ENCODE results near the gene TMEM174. TPM values are rescaled to one million over a fixed set of nuclear protein-coding genes. Genes with fewer than 3 reads are reported as not detected.

TMEM174 gene
- total and polyA plus RNA-seq, 2 donors from 2014 or later: 1.1 to 59.0 TPM

DNA sequence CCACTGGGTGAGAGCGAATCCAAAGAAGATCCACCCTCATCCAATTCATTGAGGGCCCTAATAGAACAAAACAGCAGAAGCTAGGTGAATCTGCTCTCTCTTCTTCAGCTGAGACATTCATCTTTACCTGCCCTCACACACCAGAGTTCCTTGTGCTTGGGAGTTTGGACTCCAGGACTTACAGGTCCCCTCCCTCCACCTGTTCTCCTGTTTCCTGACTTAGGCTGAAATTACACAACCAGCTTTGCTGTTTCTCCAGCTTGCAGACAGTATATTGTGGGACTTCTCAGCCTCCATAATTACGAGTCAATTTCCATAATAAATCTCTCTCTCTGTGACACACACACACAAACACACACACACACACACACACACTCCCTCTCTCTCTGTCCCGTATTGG is 33.5 kb upstream of the TMEM174 start:
- Histone ChIP-seq H3K4me3 (ENCODE audit: low read length in 3 of 3) (no peak overlapping the region), H3K9ac (ENCODE audit: low read length in 3 of 3) (peak overlapping the region in 1 of 3 donors; percentile 46), H3K9me3 (ENCODE audit: control insufficient read depth in 2 of 3, insufficient read depth in 1 of 3, low read length in 3 of 3) (no peaks in the 10 kb centered on the region), H3K27ac (ENCODE audit: low read depth in 2 of 2, low read length in 2 of 2) (no peak overlapping the region), H3K36me3 (ENCODE audit: control insufficient read depth in 2 of 3, insufficient read depth in 3 of 3, low read length in 3 of 3) (no peaks in the 10 kb centered on the region), H3K4me1 (ENCODE audit: control insufficient read depth in 2 of 3, insufficient read depth in 2 of 3, low read depth in 1 of 3, low read length in 3 of 3) (peaks cover 2 to 28% (median 19%) of the 10 kb centered on the region in 3 donors), H3K27me3 (ENCODE audit: control insufficient read depth, insufficient read depth, low read length) (no peaks in the 10 kb centered on the region)
- intact Hi-C loops (cut with DNase I): no loop called here
- TF ChIP-seq, protein P1, sequence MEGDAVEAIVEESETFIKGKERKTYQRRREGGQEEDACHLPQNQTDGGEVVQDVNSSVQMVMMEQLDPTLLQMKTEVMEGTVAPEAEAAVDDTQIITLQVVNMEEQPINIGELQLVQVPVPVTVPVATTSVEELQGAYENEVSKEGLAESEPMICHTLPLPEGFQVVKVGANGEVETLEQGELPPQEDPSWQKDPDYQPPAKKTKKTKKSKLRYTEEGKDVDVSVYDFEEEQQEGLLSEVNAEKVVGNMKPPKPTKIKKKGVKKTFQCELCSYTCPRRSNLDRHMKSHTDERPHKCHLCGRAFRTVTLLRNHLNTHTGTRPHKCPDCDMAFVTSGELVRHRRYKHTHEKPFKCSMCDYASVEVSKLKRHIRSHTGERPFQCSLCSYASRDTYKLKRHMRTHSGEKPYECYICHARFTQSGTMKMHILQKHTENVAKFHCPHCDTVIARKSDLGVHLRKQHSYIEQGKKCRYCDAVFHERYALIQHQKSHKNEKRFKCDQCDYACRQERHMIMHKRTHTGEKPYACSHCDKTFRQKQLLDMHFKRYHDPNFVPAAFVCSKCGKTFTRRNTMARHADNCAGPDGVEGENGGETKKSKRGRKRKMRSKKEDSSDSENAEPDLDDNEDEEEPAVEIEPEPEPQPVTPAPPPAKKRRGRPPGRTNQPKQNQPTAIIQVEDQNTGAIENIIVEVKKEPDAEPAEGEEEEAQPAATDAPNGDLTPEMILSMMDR (IDR thresholded peaks at IDR 0.05; ENCODE audit: borderline replicate concordance, extremely low read depth, insufficient read depth): no peak
- peak in 1 of 5 donors; percentile 31 for DNase-seq
- no peak for FAIRE-seq

DNA sequence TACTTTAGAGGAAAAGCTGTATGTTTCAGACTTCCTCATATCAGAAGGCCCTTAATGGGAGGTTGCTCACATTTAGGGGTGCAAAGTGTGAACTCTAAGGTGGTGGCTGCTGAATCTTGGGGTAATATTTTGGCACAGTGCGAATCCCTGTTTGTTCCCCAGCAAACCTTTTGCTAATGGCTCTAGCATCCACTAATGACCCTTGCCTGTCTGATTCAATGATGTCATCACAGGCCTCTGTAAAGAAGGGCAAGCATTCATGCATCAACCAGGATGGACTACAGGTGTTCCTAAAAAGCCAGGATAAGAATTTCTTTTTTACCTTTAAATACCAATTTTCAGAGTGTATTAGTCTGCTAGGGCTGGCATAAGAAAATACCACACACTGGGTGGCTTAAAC is 32.2 kb upstream of the TMEM174 start:
- H3K27ac ChIP-seq (ENCODE audit: low read depth in 2 of 2, low read length in 2 of 2): no peak overlapping the region
- DNase-seq (no peak), FAIRE-seq (no peak)
- no peaks in the 10 kb centered on the region for H3K9me3 ChIP-seq (ENCODE audit: control insufficient read depth in 2 of 3, insufficient read depth in 1 of 3, low read length in 3 of 3)
- peaks cover 0 to 3% (median 0%) of the 10 kb centered on the region in 3 donors for H3K36me3 ChIP-seq (ENCODE audit: control insufficient read depth in 2 of 3, insufficient read depth in 3 of 3, low read length in 3 of 3)
- intact Hi-C loops (cut with DNase I): no loop called here
- H3K4me1 ChIP-seq (ENCODE audit: control insufficient read depth in 2 of 3, insufficient read depth in 2 of 3, low read depth in 1 of 3, low read length in 3 of 3): peaks cover 2 to 29% (median 16%) of the 10 kb centered on the region in 3 donors
- no peaks in the 10 kb centered on the region for H3K27me3 ChIP-seq (ENCODE audit: control insufficient read depth, insufficient read depth, low read length)
- H3K9ac ChIP-seq (ENCODE audit: low read length in 3 of 3): no peak overlapping the region
- TF ChIP-seq, protein P1 (IDR thresholded peaks at IDR 0.05; ENCODE audit: borderline replicate concordance, extremely low read depth, insufficient read depth): no peak
- no peak overlapping the region for H3K4me3 ChIP-seq (ENCODE audit: low read length in 3 of 3)

DNA sequence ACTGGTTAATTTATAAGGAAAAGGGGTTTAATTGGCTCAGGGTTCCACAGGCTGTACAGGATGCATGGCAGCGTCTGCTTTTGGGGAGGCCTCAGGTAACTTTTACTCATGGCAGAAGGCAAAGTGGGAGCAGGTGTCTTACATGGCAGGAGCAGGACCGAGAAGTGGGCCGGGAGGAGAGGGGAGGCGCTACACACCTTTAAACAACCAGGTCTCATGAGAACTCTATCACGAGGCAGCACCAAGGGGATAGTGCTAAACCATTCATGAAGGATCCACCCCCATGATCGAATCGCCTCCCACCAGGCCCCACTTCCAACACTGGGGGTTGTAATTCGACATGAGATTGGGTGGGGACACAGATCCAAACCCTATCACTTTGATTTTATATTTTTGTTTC is 31.0 kb upstream of the TMEM174 start:
- no peak overlapping the region for H3K4me3 ChIP-seq (ENCODE audit: low read length in 3 of 3)
- H3K9ac ChIP-seq (ENCODE audit: low read length in 3 of 3): no peak overlapping the region
- no peaks in the 10 kb centered on the region for H3K9me3 ChIP-seq (ENCODE audit: control insufficient read depth in 2 of 3, insufficient read depth in 1 of 3, low read length in 3 of 3)
- DNase-seq: no peak
- no peaks in the 10 kb centered on the region for H3K27me3 ChIP-seq (ENCODE audit: control insufficient read depth, insufficient read depth, low read length)
- no peak overlapping the region for H3K27ac ChIP-seq (ENCODE audit: low read depth in 2 of 2, low read length in 2 of 2)
- peaks cover 0 to 5% (median 0%) of the 10 kb centered on the region in 3 donors for H3K36me3 ChIP-seq (ENCODE audit: control insufficient read depth in 2 of 3, insufficient read depth in 3 of 3, low read length in 3 of 3)
- TF ChIP-seq, protein P1 (IDR thresholded peaks at IDR 0.05; ENCODE audit: borderline replicate concordance, extremely low read depth, insufficient read depth): no peak
- intact Hi-C loops (cut with DNase I): no loop called here
- FAIRE-seq: no peak
- H3K4me1 ChIP-seq (ENCODE audit: control insufficient read depth in 2 of 3, insufficient read depth in 2 of 3, low read depth in 1 of 3, low read length in 3 of 3): peaks cover 0 to 16% (median 6%) of the 10 kb centered on the region in 3 donors

DNA sequence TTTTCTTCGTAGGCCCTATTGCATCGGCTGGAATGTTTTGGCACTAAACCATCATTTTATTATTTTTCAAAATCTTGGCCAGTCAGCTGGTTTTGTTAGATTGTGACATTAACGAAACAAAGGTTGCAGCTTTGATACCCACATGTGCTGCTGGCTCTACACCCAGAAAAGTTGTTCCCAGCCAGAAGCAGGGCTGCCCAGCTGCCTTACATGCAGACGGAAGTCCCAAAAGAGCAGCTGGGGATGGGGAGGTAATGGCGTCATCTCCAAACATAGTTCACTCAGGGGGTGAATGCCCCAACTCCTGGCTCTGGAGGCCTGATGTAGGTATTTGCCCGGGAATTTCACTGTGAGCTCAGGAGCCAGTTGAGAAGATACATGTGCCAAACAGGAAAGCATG is 29.3 kb upstream of the TMEM174 start:
- FAIRE-seq (no peak), DNase-seq (no peak)
- H3K4me1 ChIP-seq (ENCODE audit: control insufficient read depth in 2 of 3, insufficient read depth in 2 of 3, low read depth in 1 of 3, low read length in 3 of 3): peaks cover 0 to 3% (median 0%) of the 10 kb centered on the region in 3 donors
- H3K27me3 ChIP-seq (ENCODE audit: control insufficient read depth, insufficient read depth, low read length): no peaks in the 10 kb centered on the region
- H3K4me3 ChIP-seq (ENCODE audit: low read length in 3 of 3): no peak overlapping the region
- no peaks in the 10 kb centered on the region for H3K9me3 ChIP-seq (ENCODE audit: control insufficient read depth in 2 of 3, insufficient read depth in 1 of 3, low read length in 3 of 3)
- TF ChIP-seq, protein P1 (IDR thresholded peaks at IDR 0.05; ENCODE audit: borderline replicate concordance, extremely low read depth, insufficient read depth): no peak
- peaks cover 0 to 5% (median 0%) of the 10 kb centered on the region in 3 donors for H3K36me3 ChIP-seq (ENCODE audit: control insufficient read depth in 2 of 3, insufficient read depth in 3 of 3, low read length in 3 of 3)
- intact Hi-C loops (cut with DNase I): no loop called here
- no peak overlapping the region for H3K27ac ChIP-seq (ENCODE audit: low read depth in 2 of 2, low read length in 2 of 2)
- H3K9ac ChIP-seq (ENCODE audit: low read length in 3 of 3): no peak overlapping the region

Measured in kidney (tissue), 14 donors.